A549 (cell line): ENCODE measurements around the gene CLEC4E. TPM values are rescaled to one million over a fixed set of nuclear protein-coding genes. Genes with fewer than 3 reads are reported as not detected.

Experiments used
- ATAC-seq, 2 experiments: fragments of 200-7000 bp in 1 of 2; fragments of >200 bp in 1 of 2; cut with Nextera tagmentation in 1 of 2; cut with Tn5 transposase in 1 of 2; 3 replicates each; pipeline versions ENCODE4 v1.8.0 to v1.9.1; 2018 to 2020; ENCODE audit warnings: mild to moderate bottlenecking in 1 of 2, moderate library complexity in 1 of 2
- CTCF ChIA-PET: fragments of 300-600 bp; sonication (Branson Sonifier 250); formaldehyde crosslinking; extraction: SDS; loops from one replicate; lab custom pipeline; 2021; ENCODE audit warnings: antibody characterized with exemption, inconsistent platforms; lab: Yijun Ruan, JAX
- POLR2A ChIA-PET: fragments of 350-600 bp; formaldehyde crosslinking; extraction: SDS; loops from one replicate; lab custom pipeline; 2021; ENCODE audit warnings: antibody characterized with exemption, inconsistent platforms; lab: Yijun Ruan, JAX
- DNase-seq, 2 experiments: peaks; one replicate each; pipeline versions ENCODE4 v3.0.0 to v3.0.0-alpha.2; 2011 to 2016; ENCODE audit warnings: low read depth in 1 of 2, low spot score in 1 of 2
- FAIRE-seq: peaks from 2 replicates; lab custom pipeline; 2011; peaks lifted over from hg19 to GRCh38; lab: Jason Lieb, UNC
- H3K27ac ChIP-seq, 2 experiments: fragments of >200 bp; sonication (Bioruptor Twin); formaldehyde crosslinking; 3 replicates each; pipeline ENCODE4 v1.5.1; 2016 to 2017
- H3K4me1 ChIP-seq: fragments of >200 bp; sonication (Bioruptor Twin); formaldehyde crosslinking; 3 replicates; pipeline ENCODE4 v1.6.1; 2016
- H3K4me2 ChIP-seq: fragments of >200 bp; sonication (Bioruptor Twin); formaldehyde crosslinking; 3 replicates; pipeline ENCODE4 v1.6.1; 2016
- H3K4me3 ChIP-seq: fragments of >200 bp; sonication (Bioruptor Twin); formaldehyde crosslinking; 3 replicates; pipeline ENCODE4 v1.5.1; 2016
- H3K9me3 ChIP-seq: fragments of >200 bp; sonication (Bioruptor Twin); formaldehyde crosslinking; 3 replicates; pipeline ENCODE4 v1.6.1; 2016
- BCL3 ChIP-seq: fragments of >200 bp; sonication (Bioruptor Twin); formaldehyde crosslinking; IDR thresholded peaks from 3 replicates; pipeline ENCODE4 v1.6.1; 2016
- CBX8 ChIP-seq: fragments of 200-600 bp; sonication (generic); IDR thresholded peaks from 2 replicates; pipeline ENCODE4 v1.6.1; 2016
- CEBPB ChIP-seq, 2 experiments: fragments of >200 bp in 1 of 2; sonication (Bioruptor Twin) in 1 of 2; formaldehyde crosslinking in 1 of 2; IDR thresholded peaks; 2 replicates each; pipeline ENCODE4 v1.6.1; 2012 to 2016
- CHD2 ChIP-seq: fragments of 150-350 bp; IDR thresholded peaks from 2 replicates; pipeline ENCODE4 v1.6.1; 2014; ENCODE audit warnings: low read length; ENCODE audit not compliant: partially characterized antibody
- CHD4 ChIP-seq: fragments of 200-600 bp; sonication (generic); IDR thresholded peaks from 2 replicates; pipeline ENCODE4 v1.6.1; 2016; ENCODE audit warnings: antibody characterized with exemption, mild to moderate bottlenecking, borderline replicate concordance
- CTCF ChIP-seq: fragments of >200 bp; sonication (Bioruptor Twin); formaldehyde crosslinking; IDR thresholded peaks from 3 replicates; pipeline ENCODE4 v1.5.1; 2016
- EHF ChIP-seq: fragments of 250-450 bp; sonication (Bioruptor Pico); IDR thresholded peaks from 2 replicates; pipeline ENCODE4 v1.5.0; 2020; ENCODE audit warnings: mild to moderate bottlenecking
- FOXS1 ChIP-seq: fragments of 250-450 bp; sonication (Bioruptor Pico); IDR thresholded peaks from 2 replicates; pipeline ENCODE4 v1.5.0; 2020; ENCODE audit warnings: mild to moderate bottlenecking, moderate library complexity
- HDAC2 ChIP-seq: fragments of 200-600 bp; sonication (generic); IDR thresholded peaks from 2 replicates; pipeline ENCODE4 v1.6.1; 2016
- HOXA7 ChIP-seq: fragments of 250-450 bp; sonication (Bioruptor Pico); IDR thresholded peaks from 2 replicates; pipeline ENCODE4 v1.5.0; 2020; ENCODE audit warnings: mild to moderate bottlenecking, moderate library complexity
- HOXB13 ChIP-seq: fragments of 250-450 bp; sonication (Bioruptor Pico); IDR thresholded peaks from 2 replicates; pipeline ENCODE4 v1.5.0; 2020; ENCODE audit warnings: low read depth, mild to moderate bottlenecking, moderate library complexity
- KDM1A ChIP-seq: fragments of 200-600 bp; sonication (generic); IDR thresholded peaks from 2 replicates; pipeline ENCODE4 v1.6.1; 2016; ENCODE audit warnings: low read depth, mild to moderate bottlenecking
- MAFK ChIP-seq: fragments of 450-650 bp; IDR thresholded peaks from 2 replicates; pipeline ENCODE4 v1.6.1; 2014; ENCODE audit not compliant: partially characterized antibody
- MAX ChIP-seq: IDR thresholded peaks from 2 replicates; pipeline ENCODE4 v1.6.1; 2012
- NFE2L2 ChIP-seq: fragments of 150-350 bp; conservative IDR thresholded peaks from 2 replicates; pipeline ENCODE4 v1.6.1; 2014; ENCODE audit warnings: low read length
- PBX3 ChIP-seq: IDR thresholded peaks from 2 replicates; pipeline ENCODE4 v1.6.1; 2012
- POLR2A ChIP-seq: IDR thresholded peaks from 2 replicates; pipeline ENCODE4 v1.6.1; 2012; ENCODE audit warnings: mild to moderate bottlenecking, low read length
- RAD21 ChIP-seq, 2 experiments: fragments of >200 bp in 1 of 2; sonication (Bioruptor Twin) in 1 of 2; formaldehyde crosslinking in 1 of 2; IDR thresholded peaks in 1 of 2; conservative IDR thresholded peaks in 1 of 2; 2 replicates in 1 of 2; 3 replicates in 1 of 2; pipeline ENCODE4 v1.6.1; 2012 to 2018; ENCODE audit warnings: inconsistent platforms in 1 of 2
- RCOR1 ChIP-seq: fragments of 150-350 bp; IDR thresholded peaks from 2 replicates; pipeline ENCODE4 v1.6.1; 2014; ENCODE audit warnings: antibody characterized with exemption, low read length, low read depth
- REST ChIP-seq: fragments of 200-600 bp; sonication (generic); IDR thresholded peaks from 2 replicates; pipeline ENCODE4 v1.6.1; 2016; ENCODE audit warnings: antibody characterized with exemption, mild to moderate bottlenecking, moderate library complexity
- SMC3 ChIP-seq: fragments of >200 bp; sonication (Bioruptor Twin); formaldehyde crosslinking; IDR thresholded peaks from 3 replicates; pipeline ENCODE4 v1.6.1; 2018; ENCODE audit warnings: inconsistent platforms
- TP53 ChIP-seq: fragments of 250-450 bp; sonication (Bioruptor Pico); IDR thresholded peaks from 2 replicates; pipeline ENCODE4 v1.5.0; 2021; ENCODE audit warnings: mild to moderate bottlenecking, moderate library complexity
- ZSCAN20 ChIP-seq: fragments of 250-450 bp; sonication (Bioruptor Pico); IDR thresholded peaks from 2 replicates; pipeline ENCODE4 v1.8.0; 2022; ENCODE audit warnings: mild to moderate bottlenecking, moderate library complexity
- WGBS: methylation state at CpG from one replicate; pipeline ENCODE4 v1.1.6; 2017; ENCODE audit errors: missing lambda C conversion rate; 5-methylcytosine and 5-hydroxymethylcytosine counted together
- polyA plus RNA-seq, 4 experiments: library from polyadenylated mRNA; depleted of rRNA in 3 of 4; stranded (reverse); fragments of >200 nt; fragmentation: RNase III in 1 of 4; extraction: RNeasy Plus Mini Kit Qiagen cat#74134 plus additional on column Dnase treatment in 1 of 4; gene quantifications; 2 replicates in 3 of 4; 3 replicates in 1 of 4; pipeline ENCODE4 v1.2.3, GENCODE V29; 2011 to 2017

CLEC4E gene
- polyA plus RNA-seq, 2 of the 4 experiments (the other 2 are of a cell fraction) = 0.06 TPM; not detected in 1

- CTCF ChIA-PET = interaction anchor here (0.5 to 1.3 kb wide), 2 partner anchors 92 to 326 kb away, joined by 3 read pairs; no protein-coding TSS in a partner anchor
- POLR2A ChIA-PET = no interaction called here
- ATAC-seq = no peak
These were observed 6.9 kb upstream of the CLEC4E start for GRCh38 chr12:8547645-8548044.

GRCh38 chr12:8546591-8546990 is 5.9 kb upstream of the CLEC4E start:
- DNase-seq (no peak), ATAC-seq (no peak), FAIRE-seq (no peak)
- ChIA-PET POLR2A (no interaction called here), CTCF (interaction anchor here (0.8 kb wide), 1 partner anchor 504 kb away, joined by 3 read pairs; no protein-coding TSS in a partner anchor)
- no peaks in the 10 kb centered on the region for H3K9me3 ChIP-seq
- no peak overlapping the region for H3K27ac ChIP-seq
- H3K4me1 ChIP-seq = no peaks in the 10 kb centered on the region
- no peak for TF ChIP-seq HOXA7
- H3K4me2 ChIP-seq = no peak overlapping the region
- WGBS = 9% methylated on average over 3 of the region's 3 CpGs
- no peak overlapping the region for H3K4me3 ChIP-seq

More at GRCh38 chr12:8547645-8548044, 6.9 kb upstream of the CLEC4E start:
- FAIRE-seq (no peak), DNase-seq (no peak)
- H3K9me3 ChIP-seq = no peaks in the 10 kb centered on the region
- no peak overlapping the region for H3K4me3 ChIP-seq
- no peaks in the 10 kb centered on the region for H3K4me1 ChIP-seq
- no peak overlapping the region for H3K27ac ChIP-seq
- TF ChIP-seq ZSCAN20 (CRISPR knock-in tag) (no peak), RCOR1 (no peak), CHD4 (no peak), CEBPB (IDR thresholded peaks at IDR 0.05) (no peak), MAFK (no peak), KDM1A (no peak), RAD21 (conservative IDR thresholded peaks at IDR 0.05 in 1 of 2, IDR thresholded peaks at IDR 0.05 in 1 of 2) (no peak), BCL3 (no peak), HDAC2 (no peak), HOXB13 (CRISPR knock-in tag) (no peak), TP53 (CRISPR knock-in tag) (no peak), EHF (no peak), REST (no peak), MAX (no peak), CBX8 (no peak), HOXA7 (no peak), FOXS1 (CRISPR knock-in tag) (no peak), POLR2A (no peak), PBX3 (no peak)
- H3K4me2 ChIP-seq = no peak overlapping the region
- 32% methylated on average over 2 of the region's 2 CpGs for WGBS

- POLR2A ChIA-PET = no interaction called here
These were observed 3.6 kb upstream of the CLEC4E start for GRCh38 chr12:8544295-8544694.

More at GRCh38 chr12:8544295-8544694, 3.6 kb upstream of the CLEC4E start:
- ATAC-seq (peak; percentile 84 to 95), FAIRE-seq (peak; percentile 28), DNase-seq (peak; percentile 44 to 66)
- Histone ChIP-seq H3K4me1 (no peaks in the 10 kb centered on the region), H3K27ac (no peak overlapping the region), H3K9me3 (no peaks in the 10 kb centered on the region), H3K4me3 (no peak overlapping the region), H3K4me2 (peak overlapping the region; percentile 8; the same call in 1 of the 3 replicates)
- WGBS = 0% methylated on average over 3 of the region's 3 CpGs
- TF ChIP-seq TP53 (CRISPR knock-in tag) (no peak), POLR2A (no peak), SMC3 (peak; percentile 70), CEBPB (IDR thresholded peaks at IDR 0.05) (no peak), CHD2 (no peak), CTCF (peak; percentile 82), NFE2L2 (no peak), RAD21 (conservative IDR thresholded peaks at IDR 0.05 in 1 of 2, IDR thresholded peaks at IDR 0.05 in 1 of 2) (peak; percentile 72 to 76)
- CTCF ChIA-PET = interaction anchor here (0.5 to 4.7 kb wide), 61 partner anchors 7 to 1394 kb away, joined by 3 to 68 read pairs (median 4); partner anchors contain the start of genes AICDA and MFAP5
